ENCODE measurements around the gene CIT. TPM values are rescaled to one million over a fixed set of nuclear protein-coding genes. Genes with fewer than 3 reads are reported as not detected.

Gene CIT
- polyA plus RNA-seq, 4 donors, result 16.1 to 21.9 (median 19.4) TPM

DNA sequence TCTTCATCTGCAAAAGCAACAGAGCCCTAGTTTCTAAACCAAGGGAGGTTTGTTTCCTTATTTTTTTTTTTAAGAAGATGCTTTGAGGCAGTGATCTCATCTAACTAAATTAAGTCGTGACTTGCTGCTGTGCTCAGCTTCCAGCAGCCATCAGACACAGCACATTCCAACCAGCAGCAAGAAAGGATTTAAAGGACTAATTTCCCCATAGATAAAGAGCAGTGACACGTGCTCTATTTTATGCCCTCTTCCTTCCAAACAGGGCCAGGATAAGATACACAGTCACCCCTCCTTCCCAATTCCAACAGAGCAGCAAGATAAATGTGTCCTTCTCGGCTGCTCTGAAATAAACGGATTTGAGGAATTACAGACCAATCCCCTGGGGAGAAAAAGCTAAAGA is 127.5 kb downstream of the CIT start:
- no peak for DNase-seq (ENCODE audit: low read depth in 4 of 4, low spot score in 2 of 4)

DNA sequence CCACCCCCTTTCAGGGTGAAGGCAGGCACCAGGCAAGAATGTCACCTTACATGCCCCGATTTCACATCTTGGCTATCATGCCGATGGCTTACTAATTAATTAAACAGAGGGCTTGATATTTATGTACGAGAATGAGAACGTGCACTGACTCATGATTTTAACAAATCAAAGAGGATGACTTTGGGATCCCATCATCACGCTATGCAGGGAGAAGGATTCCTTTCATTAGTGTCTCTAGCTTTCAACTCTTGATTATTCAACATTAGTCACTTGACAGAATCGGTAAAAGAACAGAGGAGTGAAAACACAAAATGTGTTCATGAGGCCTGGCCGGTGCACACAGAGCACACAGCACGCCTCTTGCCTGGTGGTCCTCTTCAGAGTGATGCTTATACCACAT is 128.6 kb downstream of the CIT start:
- no peak for DNase-seq (ENCODE audit: low read depth in 4 of 4, low spot score in 2 of 4)

DNA sequence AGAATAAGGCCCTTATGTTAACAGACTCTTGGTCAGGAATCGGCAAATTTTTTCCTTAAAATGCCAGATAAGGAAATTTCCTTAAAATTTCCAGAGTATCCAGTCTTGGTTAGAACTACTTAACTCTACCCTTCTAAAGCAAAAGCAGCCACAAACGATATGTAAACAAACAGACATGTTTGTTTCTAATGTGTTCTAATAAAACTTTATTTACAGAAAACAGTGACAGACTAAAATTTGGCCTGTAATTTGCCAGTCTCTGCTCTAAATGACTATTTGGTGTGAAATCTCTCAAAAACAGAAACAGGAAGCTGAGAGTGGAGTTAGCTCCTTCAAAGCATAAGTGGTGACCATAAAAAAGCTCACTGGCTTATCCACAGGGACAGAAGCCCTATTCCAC is 131.0 kb downstream of the CIT start:
- DNase-seq (ENCODE audit: low read depth in 4 of 4, low spot score in 2 of 4), result no peak

- no peak for DNase-seq (ENCODE audit: low read depth in 4 of 4, low spot score in 2 of 4)
These were observed 132.1 kb downstream of the CIT start for GRCh38 chr12:119744900-119745606.

GRCh38 chr12:119742700-119743099 is 134.4 kb downstream of the CIT start:
- no peak for DNase-seq (ENCODE audit: low read depth in 4 of 4, low spot score in 2 of 4)

DNA sequence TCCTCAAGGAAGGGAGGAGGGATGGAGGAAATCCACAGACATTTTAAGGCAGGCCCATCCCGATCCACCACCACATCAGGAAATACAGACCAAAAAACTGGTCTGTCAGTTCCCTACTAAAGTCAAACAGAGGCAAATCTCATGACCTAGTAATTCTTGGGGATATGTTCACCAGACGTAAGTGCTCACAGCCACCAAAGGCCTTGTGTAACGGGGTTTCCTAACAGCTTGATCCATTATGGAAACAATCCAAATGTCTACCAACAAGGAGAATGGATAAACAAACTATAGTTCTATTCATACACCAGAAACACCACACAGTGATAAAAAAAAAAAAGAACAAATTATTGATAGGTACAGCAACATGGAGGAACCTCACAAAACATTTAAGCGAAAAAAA is 136.3 kb downstream of the CIT start:
- DNase-seq (ENCODE audit: low read depth in 4 of 4, low spot score in 2 of 4), result no peak

DNA sequence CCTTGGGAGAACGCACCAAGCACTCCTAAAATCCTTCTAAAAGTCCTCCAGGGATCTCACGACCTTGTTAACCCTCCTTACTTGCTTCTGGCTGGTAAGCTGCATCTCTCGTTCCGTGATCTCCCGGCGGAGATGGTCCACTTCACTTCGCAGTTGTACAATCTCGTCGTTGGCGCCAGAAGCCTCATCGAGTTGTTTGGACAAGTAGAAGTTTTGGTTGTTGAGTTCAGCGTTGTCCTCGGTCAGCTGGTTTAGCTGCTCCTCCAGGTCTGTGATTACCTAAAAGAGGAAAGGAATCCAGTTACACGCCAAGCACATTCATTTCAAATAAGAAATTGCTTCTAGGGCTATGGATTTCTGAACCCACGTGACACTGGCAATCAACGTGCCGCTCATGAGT is 142.0 kb downstream of the CIT start:
- no peak for DNase-seq (ENCODE audit: low read depth in 4 of 4, low spot score in 2 of 4)

GRCh38 chr12:119730381-119730780 is 146.7 kb downstream of the CIT start:
- no peak for DNase-seq (ENCODE audit: low read depth in 4 of 4, low spot score in 2 of 4)

DNA sequence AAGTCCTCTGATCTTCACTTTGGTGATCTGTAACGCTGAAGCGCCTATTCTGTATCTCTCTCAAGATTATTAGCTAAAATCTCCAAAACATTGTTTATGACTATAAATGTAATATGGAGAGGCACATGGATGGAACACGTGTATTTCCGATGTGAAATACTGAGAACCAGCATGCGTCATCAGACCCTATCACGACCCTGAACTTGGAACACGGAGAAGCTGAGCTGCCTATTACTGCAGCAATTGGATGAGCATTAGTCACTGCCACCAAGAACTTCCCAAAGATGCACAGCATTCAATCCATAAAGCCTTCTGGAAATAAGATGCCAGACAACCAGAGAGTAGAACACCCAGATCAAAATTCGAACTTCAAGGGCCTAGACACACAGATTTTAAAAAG is 147.2 kb downstream of the CIT start:
- DNase-seq (ENCODE audit: low read depth in 4 of 4, low spot score in 2 of 4), result no peak

GRCh38 chr12:119728444-119728745 is 148.7 kb downstream of the CIT start:
- no peak for DNase-seq (ENCODE audit: low read depth in 4 of 4, low spot score in 2 of 4)

DNA sequence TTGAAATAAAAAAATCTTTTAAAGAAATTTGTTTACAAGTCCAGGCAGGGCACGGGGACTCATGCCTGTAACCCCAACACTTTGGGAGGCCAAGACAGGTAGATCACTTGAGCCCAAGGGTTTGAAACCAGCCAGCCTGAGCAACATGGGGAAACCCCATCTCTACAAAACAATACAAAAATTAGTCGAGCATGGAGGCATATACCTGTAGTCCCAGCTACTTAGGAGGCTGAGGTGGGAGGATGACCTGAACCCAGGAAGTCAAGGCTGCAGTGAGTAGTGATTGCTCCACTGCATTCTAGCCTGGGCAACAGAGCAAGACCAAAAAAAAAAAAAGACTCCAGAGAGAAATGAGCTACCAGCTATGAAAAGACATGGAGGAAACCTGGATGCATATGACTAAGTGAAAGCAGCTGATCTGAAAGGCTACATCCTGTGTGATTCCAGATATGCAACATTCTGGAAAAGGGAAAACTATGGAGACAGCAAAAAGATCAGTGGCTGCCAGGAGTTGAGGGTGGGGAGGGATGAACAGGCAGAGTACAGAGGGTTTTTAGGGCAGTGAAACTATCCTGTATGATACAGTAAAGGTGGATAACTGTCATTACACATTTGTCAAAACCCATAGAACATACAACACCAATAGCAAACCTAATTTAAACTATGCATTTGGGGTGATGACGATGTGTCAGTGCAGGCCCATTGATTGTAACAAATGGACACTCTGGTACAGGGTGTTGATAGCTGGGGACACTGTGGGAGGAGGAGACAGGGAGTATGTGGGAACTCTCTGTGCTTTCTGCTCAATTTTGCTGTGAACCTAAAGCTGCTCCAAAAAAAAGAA is 149.3 kb downstream of the CIT start:
- no peak for DNase-seq (ENCODE audit: low read depth in 4 of 4, low spot score in 2 of 4)

GRCh38 chr12:119725523-119725922 is 151.6 kb downstream of the CIT start:
- no peak for DNase-seq (ENCODE audit: low read depth in 4 of 4, low spot score in 2 of 4)

DNA sequence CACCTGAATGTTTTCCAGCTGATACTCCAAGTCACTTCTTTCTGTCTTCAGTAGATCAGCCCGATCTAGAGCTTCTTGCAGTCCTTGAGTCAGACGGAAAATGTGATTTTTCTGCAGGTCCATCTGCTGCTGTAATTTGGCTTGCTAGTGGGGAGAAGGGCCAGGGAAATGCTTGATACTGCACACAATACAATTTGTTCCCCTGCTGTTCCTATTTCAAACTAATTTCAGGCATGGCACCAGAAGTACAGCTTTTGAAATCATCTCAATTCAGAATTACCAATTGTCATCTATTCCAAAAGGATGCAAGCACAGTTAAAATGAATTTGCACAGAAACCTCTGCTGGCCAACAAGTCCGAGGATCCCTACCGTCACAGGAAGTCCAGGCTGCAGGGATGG is 155.8 kb downstream of the CIT start:
- no peak for DNase-seq (ENCODE audit: low read depth in 4 of 4, low spot score in 2 of 4)

DNA sequence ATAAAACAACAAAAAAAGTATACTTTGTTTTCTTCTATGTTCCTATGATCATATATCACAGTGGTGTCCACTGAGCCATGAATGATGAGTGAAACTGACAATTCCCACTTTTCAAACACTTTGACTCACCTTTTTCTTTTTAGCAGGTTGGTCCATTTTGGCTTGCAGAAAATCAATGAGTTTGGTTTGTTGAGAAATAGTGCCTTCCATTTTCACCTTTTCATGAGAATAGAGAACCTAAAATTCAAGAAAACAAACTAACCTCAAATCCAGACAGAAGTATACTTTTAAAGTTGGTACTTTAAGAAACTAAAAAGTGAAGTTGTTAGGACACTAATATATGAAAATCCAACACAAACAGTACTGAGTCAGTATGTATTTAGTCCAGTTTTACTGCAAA is 156.8 kb downstream of the CIT start:
- no peak for DNase-seq (ENCODE audit: low read depth in 4 of 4, low spot score in 2 of 4)

DNA sequence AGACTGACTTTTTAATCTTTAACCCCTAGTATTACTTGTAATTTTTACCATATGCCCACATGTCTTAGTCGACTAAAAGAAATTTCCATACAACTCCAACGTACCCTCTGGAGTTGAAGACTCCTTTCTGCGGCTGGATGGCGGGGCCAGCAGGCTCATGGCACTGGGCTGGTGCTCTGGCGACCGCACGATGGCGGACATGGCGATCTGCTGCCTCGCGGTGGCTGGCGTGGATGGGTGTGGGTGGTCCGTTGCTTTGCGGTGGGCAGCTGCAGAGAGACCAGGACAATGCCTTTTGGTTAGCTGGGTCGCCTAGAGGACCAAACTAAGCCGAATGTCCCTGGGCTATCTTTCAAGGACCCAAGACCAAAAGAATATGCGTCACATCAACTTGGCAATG is 159.0 kb downstream of the CIT start:
- DNase-seq (ENCODE audit: low read depth in 4 of 4, low spot score in 2 of 4), result no peak

DNA sequence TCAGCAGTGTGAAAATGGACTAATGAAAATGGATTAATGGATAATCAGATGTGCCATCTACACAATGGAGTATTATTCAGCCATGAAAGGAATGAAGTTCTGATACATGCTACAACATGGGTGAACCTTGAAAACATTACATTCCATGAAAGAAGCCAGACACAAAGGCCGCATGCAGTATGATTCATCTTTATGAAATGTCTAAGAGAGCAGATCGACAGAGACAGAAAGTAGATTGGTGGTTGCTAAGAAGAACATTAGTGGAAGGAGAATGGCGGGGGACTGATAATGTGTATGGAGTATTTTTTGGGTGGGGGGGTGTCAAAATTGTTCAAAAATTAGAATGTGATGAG is 161.9 kb downstream of the CIT start:
- DNase-seq (ENCODE audit: low read depth in 4 of 4, low spot score in 2 of 4), result no peak

DNA sequence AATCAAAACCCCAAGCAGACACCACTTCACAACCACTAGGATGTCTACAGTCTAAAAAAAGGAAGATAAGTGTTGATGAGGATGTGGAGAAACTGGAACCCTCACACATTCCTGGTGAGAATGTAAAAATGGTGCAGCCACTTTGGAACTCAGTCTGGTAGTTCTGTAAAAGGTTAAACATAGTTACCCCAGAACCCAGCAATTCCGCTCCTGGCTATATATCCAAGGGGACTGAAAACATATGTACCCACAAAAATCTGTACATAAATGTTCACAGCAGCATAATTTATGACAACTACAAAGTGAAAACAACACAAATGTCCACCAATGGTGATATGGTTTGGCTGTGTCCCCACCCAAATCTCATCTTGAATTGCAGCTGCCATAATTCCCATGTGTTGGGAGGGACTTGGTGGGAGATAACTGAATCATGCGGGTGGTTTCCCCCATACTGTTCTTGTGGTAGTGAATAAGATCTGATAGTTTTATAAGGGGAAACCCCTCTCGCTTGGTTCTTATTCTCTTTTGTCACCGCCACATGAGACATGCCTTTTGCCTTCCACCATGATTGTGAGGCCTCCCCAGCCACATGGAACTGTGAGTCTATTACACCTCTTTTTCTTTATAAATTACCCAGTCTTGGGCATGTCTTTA is 162.4 kb downstream of the CIT start:
- DNase-seq (ENCODE audit: low read depth in 4 of 4, low spot score in 2 of 4), result no peak

GRCh38 chr12:119713551-119714031 is 163.5 kb downstream of the CIT start:
- DNase-seq (ENCODE audit: low read depth in 4 of 4, low spot score in 2 of 4), result no peak

GRCh38 chr12:119712721-119713120 is 164.4 kb downstream of the CIT start:
- no peak for DNase-seq (ENCODE audit: low read depth in 4 of 4, low spot score in 2 of 4)

- DNase-seq (ENCODE audit: low read depth in 4 of 4, low spot score in 2 of 4), result no peak
These were observed 165.4 kb downstream of the CIT start for GRCh38 chr12:119711693-119712092.

DNA sequence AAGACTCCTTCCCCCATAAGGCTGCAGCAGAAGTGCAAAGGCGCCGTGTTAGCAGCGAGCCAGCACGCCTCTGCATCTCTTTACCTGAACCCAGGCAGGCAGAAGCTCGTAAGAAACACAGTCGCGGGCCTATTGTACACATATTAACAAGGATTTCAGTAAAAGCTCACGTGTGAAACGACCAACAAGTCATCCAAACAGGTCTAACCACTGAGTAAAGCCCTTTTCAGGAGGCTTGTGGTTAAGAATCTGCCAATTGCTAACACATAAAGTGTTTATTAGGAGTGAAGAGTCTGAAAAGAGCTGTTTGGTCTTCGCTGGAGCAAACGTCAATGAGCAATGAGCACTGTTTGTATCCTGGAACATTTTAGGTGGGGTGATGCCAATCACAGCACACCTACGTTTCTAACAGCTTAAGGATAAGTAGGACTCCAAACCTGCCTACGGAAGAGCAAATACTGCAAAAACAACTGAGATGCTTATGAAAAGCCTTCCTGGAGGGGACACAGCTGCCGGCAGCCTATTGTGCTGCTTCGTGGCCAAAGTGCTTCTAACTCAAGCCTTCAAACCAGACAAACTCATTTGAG is 166.1 kb downstream of the CIT start:
- DNase-seq (ENCODE audit: low read depth in 4 of 4, low spot score in 2 of 4), result no peak
